OCI-M2 (cell line): ENCODE results near the gene MAPKAP1.

Source experiments
- DNase-seq: peaks from one replicate; lab custom pipeline; 2025; ENCODE audit not compliant: unreplicated experiment; lab: John Stamatoyannopoulos, UW

Gene MAPKAP1

DNA sequence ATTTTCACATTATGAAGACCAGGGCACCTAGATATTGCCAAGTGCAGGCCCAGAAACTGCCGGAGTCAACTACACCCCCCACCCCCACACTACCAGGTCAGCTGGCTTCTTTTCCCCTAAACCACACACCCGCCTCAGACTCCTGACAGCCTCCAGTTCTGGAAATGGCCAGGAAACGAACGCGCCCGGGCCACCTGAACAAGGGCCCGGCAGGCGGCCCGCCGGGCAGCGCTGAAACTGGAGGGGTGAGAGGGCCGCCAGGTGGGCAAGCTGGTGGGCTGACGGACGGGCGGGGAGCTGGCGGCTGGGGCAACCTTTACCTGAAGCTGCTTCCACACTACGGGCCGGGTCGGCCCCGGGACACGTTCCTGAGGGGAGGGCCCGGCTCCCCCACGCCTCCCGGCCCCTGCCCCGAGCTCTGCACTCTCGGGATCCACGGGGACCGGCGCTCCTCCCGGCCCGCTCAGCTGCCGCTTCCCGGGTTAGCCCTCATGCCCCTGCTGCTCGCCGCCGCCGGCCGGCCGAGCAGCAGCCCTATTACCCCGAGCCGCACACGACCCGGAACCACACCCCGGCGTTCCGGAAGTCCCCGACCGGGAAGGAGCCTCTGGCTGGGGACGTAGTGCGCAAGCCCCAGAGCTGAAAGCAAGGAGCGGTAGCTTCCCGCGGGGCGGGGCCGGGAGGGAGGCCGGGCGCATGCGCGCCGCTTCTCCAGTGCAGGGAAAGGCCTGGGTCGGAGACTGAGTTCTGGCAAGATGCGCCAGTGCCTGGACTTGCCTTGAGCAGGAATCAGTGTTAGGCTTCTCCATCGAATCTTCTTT is at the start of gene MAPKAP1:
MAPKAP1 (minus strand) TSS at position 558 of the 821 bp plus-strand sequence. CDS start 34,634 bp downstream, outside the sequence.
- peak; percentile 64 for DNase-seq

- no peak for DNase-seq
Observed at GRCh38 chr9:125756518-125756917, 49.5 kb upstream of the MAPKAP1 start.

GRCh38 chr9:125755340-125755739 is 48.3 kb upstream of the MAPKAP1 start:
- no peak for DNase-seq

GRCh38 chr9:125754096-125754495 is 47.1 kb upstream of the MAPKAP1 start:
- no peak for DNase-seq

DNA sequence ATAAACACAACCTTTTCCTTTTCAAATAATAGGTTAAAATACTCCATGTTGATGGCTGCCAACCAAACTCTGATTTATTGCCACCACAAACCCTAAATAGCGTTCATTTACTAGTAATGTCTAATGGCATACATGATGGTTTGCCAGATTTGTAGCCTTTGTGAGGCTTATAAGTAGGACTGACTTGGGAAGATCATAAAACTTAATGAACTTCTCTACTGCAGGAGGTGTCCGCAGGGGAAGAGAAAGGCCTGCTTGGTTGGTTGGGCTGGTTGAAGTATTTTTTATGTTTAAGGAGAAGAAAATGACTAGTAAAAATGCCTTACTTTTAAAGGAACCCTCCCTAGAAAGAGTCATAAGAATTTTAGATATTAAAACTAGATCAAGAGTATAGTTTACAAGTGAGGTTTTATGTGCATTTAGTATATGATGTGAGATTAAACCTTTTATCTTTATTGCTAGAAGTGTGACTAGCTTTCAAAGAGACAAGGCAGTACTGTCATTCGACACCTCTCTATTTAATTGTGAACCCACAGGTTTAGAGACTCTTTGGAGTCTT is 45.1 kb upstream of the MAPKAP1 start:
- no peak for DNase-seq

- no peak for DNase-seq
Observed at GRCh38 chr9:125750627-125751011, 43.6 kb upstream of the MAPKAP1 start.

DNA sequence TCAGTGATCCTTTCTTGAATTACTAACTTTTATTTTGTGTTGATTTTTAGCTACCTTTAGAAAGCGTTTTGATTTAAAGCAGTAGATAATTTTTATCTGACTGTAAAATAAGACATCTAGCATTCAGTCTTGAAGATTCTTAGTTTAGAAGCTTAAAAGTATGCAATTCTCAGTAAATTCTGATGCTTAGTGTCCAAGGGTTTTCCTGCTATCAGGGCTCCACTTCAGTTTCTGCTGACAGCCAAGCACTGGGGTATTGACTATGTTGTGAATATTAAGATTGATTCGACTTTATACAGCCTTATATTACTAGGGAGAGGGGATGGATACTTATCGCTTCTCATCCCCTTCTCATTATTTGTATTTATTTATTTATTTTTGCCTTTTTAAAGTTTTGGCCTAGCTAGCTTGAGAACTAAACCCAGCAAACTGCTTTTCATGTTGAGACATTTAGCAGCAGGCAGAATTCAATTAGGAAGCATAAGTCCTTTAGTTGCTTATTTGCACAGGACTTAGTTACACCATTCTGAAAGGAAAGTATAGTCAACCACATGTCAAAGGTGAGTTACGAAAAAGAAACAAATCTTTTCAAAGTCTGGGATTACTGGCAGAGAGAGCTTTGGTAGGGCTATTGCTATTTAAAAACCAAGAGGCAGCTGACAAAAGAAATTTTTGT is 43.1 kb upstream of the MAPKAP1 start:
- DNase-seq = no peak

DNA sequence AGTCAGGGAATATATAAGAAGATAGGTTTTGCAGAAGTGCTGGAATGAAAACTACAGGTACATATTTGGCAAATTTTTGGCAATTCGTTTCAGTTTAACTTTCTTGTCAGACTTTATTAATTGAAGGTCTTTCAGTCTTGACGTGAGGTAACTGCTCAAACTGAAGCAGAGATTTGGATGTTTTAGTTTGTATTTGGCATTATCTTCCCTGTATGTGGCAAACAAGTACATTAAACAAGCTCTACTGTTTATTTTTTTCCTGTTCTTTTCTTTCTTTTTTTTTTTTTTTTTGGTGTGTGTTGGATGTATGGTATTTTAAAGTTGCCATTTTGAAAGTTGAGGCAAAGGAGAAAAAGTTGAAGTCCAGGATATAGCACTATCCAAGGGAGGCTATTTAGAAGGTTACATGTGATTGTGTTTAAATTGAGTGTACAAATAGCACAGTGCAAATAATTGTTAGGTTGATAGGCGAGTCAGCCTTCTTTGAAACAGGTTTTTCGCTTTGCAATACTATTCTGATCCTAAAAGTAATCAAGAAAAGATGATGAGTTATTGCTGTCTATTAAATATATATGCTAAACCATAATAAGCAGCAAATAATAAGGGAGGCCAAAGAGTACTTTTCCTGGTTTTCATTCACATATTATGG is 42.4 kb upstream of the MAPKAP1 start:
- DNase-seq = no peak

DNA sequence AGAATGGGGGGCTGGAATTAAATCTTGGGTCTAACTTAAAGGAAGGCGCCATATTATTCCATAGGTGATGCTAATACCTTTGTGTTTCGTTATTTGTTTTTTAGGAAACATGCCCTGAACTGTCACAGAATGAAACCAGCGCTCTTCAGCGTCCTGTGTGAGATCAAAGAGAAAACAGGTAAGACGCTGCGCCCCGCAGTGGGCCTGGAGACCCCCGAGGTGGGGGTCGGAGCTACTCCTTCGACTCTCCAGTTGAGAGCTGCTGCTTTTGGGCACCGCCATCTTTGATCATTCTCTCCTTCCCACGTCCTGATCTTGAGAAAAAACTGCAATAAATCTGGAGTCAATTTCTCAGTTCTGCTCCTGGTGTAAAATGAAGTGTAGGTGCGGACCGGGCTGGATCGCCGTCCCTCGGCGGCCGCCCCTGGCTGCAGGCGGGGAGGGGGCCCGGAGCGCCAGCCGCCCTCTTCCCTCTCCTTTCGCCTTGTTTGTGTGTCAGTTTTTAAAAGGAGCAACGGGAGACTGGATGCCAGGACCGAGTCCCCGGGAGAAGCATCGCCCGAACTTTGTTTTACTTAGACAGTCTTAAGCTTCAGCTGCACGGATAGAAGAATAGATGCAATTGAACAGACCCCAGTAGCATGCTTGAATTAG is 41.6 kb upstream of the MAPKAP1 start:
- no peak for DNase-seq

- DNase-seq = no peak
Observed at GRCh38 chr9:125747765-125748445, 40.9 kb upstream of the MAPKAP1 start.

- no peak for DNase-seq
Observed at GRCh38 chr9:125747053-125747764, 40.2 kb upstream of the MAPKAP1 start, which contains the start of gene PBX3. TSS of gene PBX3 (plus strand) at chr9:125747373.

DNA sequence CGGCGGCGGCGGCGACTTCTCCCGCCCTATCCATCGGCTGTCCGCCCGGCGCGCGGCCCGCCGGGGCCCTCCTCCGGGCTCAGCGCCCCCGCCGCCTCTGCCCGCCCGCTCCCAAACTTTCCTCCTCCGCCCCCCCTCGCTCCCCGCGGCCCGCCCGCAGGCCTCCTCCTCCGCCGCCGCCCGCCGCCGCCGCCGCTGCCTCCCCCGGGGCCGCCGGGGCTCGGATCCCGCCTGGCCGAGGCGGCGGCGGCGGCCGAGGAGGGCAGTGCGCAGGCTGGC is 39.7 kb upstream of the MAPKAP1 start:
- no peak for DNase-seq

GRCh38 chr9:125746017-125746773 is 39.2 kb upstream of the MAPKAP1 start:
- DNase-seq = peak; percentile 53

- DNase-seq = no peak
Observed at GRCh38 chr9:125745682-125746016, 38.6 kb upstream of the MAPKAP1 start.

- no peak for DNase-seq
Observed at GRCh38 chr9:125745018-125745417, 38.0 kb upstream of the MAPKAP1 start.

DNA sequence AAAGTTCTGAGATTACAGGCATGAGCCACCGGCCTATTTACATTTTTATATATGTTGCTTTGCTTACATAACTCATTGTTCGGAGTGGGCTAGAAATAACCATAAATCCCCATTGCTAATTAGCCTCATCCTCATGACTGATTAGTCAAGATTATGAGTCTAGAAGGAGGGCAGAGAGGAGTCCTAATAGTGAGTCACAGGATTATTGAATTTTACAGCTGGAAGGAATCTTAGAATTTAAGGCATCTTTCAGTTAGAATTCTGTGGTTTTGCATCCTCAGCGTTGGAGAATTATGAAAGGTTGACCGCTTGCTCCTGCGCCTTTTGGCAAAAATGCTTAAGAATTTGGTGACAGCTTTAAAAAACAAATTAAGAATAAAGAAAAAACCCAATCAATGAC is 37.6 kb upstream of the MAPKAP1 start:
- no peak for DNase-seq

DNA sequence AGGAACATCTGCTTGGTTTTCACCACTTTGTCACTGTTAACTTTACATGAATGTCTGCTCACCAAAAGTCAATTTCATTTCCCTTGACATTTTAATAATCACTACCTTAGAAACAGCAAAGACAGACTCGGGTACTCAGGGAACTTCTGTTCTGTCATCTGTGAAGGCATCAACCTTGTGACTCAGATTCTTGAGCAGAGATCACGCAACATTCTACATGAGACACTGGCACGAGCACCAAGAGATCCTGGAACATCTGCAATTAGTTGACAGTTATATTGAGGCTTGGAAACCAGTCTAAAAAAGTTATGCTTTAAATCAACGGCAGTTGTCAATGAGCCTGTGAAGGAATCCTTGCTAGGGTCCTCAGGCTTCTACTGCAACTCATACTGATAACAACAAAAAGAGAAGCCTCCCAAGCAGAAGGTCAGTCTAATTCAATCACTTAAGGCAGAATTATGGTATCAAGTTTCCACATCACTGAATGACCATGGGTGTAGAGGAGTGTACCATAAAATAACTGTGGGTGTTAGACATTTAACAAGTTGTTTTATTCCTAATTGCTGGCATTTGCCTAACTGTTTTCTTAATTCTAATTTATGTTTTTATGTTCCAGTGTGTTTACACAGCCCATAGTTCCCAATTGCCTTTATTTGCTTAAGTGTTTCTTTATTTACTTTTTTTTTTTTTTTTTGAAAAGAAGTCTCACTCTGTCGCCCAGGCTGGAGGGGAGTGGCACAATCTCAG is 36.8 kb upstream of the MAPKAP1 start:
- DNase-seq = no peak

DNA sequence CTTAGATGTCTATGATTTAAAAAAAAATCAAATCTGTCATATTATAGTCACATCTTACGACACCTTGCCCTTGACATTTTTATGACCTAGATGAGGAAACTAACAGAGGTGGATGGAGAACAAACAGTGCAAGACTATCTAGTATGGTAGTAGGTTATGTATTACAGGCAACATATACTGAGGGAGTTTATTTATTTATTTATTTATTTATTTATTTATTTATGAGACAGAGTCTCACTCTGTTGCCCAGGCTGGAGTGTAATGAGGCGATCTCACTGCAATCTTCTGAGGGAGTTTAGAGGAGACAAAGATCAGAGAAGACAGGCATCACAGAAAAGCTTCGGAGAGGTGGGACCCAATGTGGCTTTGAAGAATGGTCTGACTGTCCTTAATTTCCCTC is 35.6 kb upstream of the MAPKAP1 start:
- no peak for DNase-seq

- no peak for DNase-seq
Observed at GRCh38 chr9:125739436-125739835, 32.4 kb upstream of the MAPKAP1 start.
